Ascending aorta (tissue), 2 donors: ENCODE measurements around the gene ELF2. TPM values are rescaled to one million over a fixed set of nuclear protein-coding genes. Genes with fewer than 3 reads are reported as not detected.
"Not testable (repeated sequence)": the region's sequence is repeated elsewhere in the genome, so short reads cannot be mapped to it uniquely, and the experiment has no call there.

Experiments
- DNase-seq, 2 donors: peaks; one replicate each; pipeline ENCODE4 v3.0.0-alpha.2; 2019; ENCODE audit warnings: low spot score in 2 of 2
- H3K27ac ChIP-seq, 2 donors: fragments of 200-600 bp; sonication (generic); one replicate each; pipeline ENCODE4 v1.5.1; 2016 to 2017; ENCODE audit warnings: mild to moderate bottlenecking in 1 of 2
- H3K27me3 ChIP-seq: fragments of 200-600 bp; sonication (generic); one replicate; pipeline ENCODE4 v1.5.1; 2017
- H3K36me3 ChIP-seq, 2 donors: fragments of 200-600 bp; sonication (generic); one replicate each; pipeline ENCODE4 v1.5.1; 2016
- H3K4me1 ChIP-seq, 2 donors: fragments of 200-600 bp; sonication (generic); one replicate each; pipeline ENCODE4 v1.5.1; 2016 to 2017; ENCODE audit warnings: mild to moderate bottlenecking in 1 of 2
- H3K4me3 ChIP-seq, 2 donors: fragments of 200-600 bp; sonication (generic); one replicate each; pipeline ENCODE4 v1.5.1; 2016 to 2017; ENCODE audit warnings: mild to moderate bottlenecking in 1 of 2
- H3K9me3 ChIP-seq, 2 donors: fragments of 200-600 bp; sonication (generic); one replicate each; pipeline ENCODE4 v1.5.1; 2016
- CTCF ChIP-seq, 3 experiments: fragments of 200-600 bp in 2 of 3; fragments of 450-650 bp in 1 of 3; sonication (generic) in 2 of 3; IDR thresholded peaks; one replicate each; pipeline ENCODE4 v1.5.1; 2016 to 2019; ENCODE audit warnings: antibody characterized with exemption in 3 of 3, mild to moderate bottlenecking in 1 of 3, moderate library complexity in 1 of 3
- intact Hi-C: fragments of 100-400 bp; cut with DNase I; formaldehyde crosslinking; loops from one replicate; pipeline ENCODE4 v1.15.1; 2023
- total RNA-seq: library from RNA; depleted of rRNA; stranded (reverse); fragments of >200 nt; gene quantifications from one replicate; pipeline ENCODE4 v1.1.0, GENCODE V29; 2016

Gene ELF2
- total RNA-seq, 1 donor from 2014 or later = 20.3 TPM

GRCh38 chr4:139123910-139124309, 53.1 kb downstream of the ELF2 start:
- Histone ChIP-seq H3K9me3 (no peaks in the 10 kb centered on the region), H3K27ac (no peak overlapping the region), H3K4me3 (no peak overlapping the region), H3K4me1 (no peaks in the 10 kb centered on the region), H3K36me3 (peaks cover 0 to 3% of the 10 kb centered on the region in 2 donors), H3K27me3 (no peaks in the 10 kb centered on the region)
- no peak for TF ChIP-seq CTCF (IDR thresholded peaks at IDR 0.05)
- intact Hi-C loops = no loop called here
- DNase-seq = no peak

- H3K27me3 ChIP-seq = no peaks in the 10 kb centered on the region
- no peak for DNase-seq
- H3K4me3 ChIP-seq = no peak overlapping the region
- intact Hi-C loops = no loop called here
- no peak for TF ChIP-seq CTCF (IDR thresholded peaks at IDR 0.05)
- no peaks in the 10 kb centered on the region for H3K9me3 ChIP-seq
- no peak overlapping the region for H3K27ac ChIP-seq
- H3K36me3 ChIP-seq = peaks cover 27 to 29% of the 10 kb centered on the region in 2 donors
- no peaks in the 10 kb centered on the region for H3K4me1 ChIP-seq
Measured at GRCh38 chr4:139118365-139118764, 58.7 kb downstream of the ELF2 start.

GRCh38 chr4:139115226-139115625, 61.8 kb downstream of the ELF2 start:
- Histone ChIP-seq H3K9me3 (no peaks in the 10 kb centered on the region), H3K36me3 (peaks cover 29 to 31% of the 10 kb centered on the region in 2 donors), H3K4me3 (no peak overlapping the region), H3K27ac (no peak overlapping the region), H3K4me1 (no peaks in the 10 kb centered on the region), H3K27me3 (no peaks in the 10 kb centered on the region)
- DNase-seq = no peak
- TF ChIP-seq CTCF (IDR thresholded peaks at IDR 0.05) = no peak
- intact Hi-C loops = no loop called here

- H3K9me3 ChIP-seq, H3K27me3 ChIP-seq, H3K4me1 ChIP-seq, DNase-seq, intact Hi-C loops, H3K27ac ChIP-seq, H3K4me3 ChIP-seq: not testable (repeated sequence)
- H3K36me3 ChIP-seq = peaks cover 29 to 31% of the 10 kb centered on the region in 2 donors
Measured at GRCh38 chr4:139114795-139115194, 62.2 kb downstream of the ELF2 start.

- TF ChIP-seq CTCF (IDR thresholded peaks at IDR 0.05) = no peak
- intact Hi-C loops = no loop called here
- DNase-seq = no peak
- Histone ChIP-seq H3K27ac (no peak overlapping the region), H3K9me3 (no peaks in the 10 kb centered on the region), H3K4me1 (no peaks in the 10 kb centered on the region), H3K27me3 (no peaks in the 10 kb centered on the region), H3K36me3 (peaks cover 29 to 31% of the 10 kb centered on the region in 2 donors), H3K4me3 (no peak overlapping the region)
Measured at GRCh38 chr4:139112650-139113049, 64.4 kb downstream of the ELF2 start.

- intact Hi-C loops = no loop called here
- no peak for TF ChIP-seq CTCF (IDR thresholded peaks at IDR 0.05)
- H3K4me3 ChIP-seq = no peak overlapping the region
Measured at GRCh38 chr4:139108567-139109128, 68.4 kb downstream of the ELF2 start.

More at GRCh38 chr4:139108567-139109128, 68.4 kb downstream of the ELF2 start:
- no peak for DNase-seq
- no peak overlapping the region for H3K27ac ChIP-seq
- no peaks in the 10 kb centered on the region for H3K4me1 ChIP-seq
- peaks cover 4 to 5% of the 10 kb centered on the region in 2 donors for H3K36me3 ChIP-seq
- H3K9me3 ChIP-seq = no peaks in the 10 kb centered on the region
- no peaks in the 10 kb centered on the region for H3K27me3 ChIP-seq
